Adrenal gland (tissue), 5 donors: ENCODE results near the gene MT1F.

Experiments used
- POLR2A ChIP-seq, 2 donors: fragments of 450-650 bp; IDR thresholded peaks; one replicate each; pipeline ENCODE4 v1.6.1; 2017; ENCODE audit warnings: antibody characterized with exemption in 2 of 2, mild to moderate bottlenecking in 2 of 2, moderate library complexity in 1 of 2
- TF ChIP-seq, protein P1 (sequence below), 6 experiments: fragments of 450-650 bp in 4 of 6; fragments of 200-600 bp in 2 of 6; sonication (generic) in 1 of 6; IDR thresholded peaks; 1 replicate in 5 of 6; 2 replicates in 1 of 6; pipeline versions ENCODE4 v1.5.1 to v1.8.0; 2016 to 2021; ENCODE audit warnings: antibody characterized with exemption in 6 of 6, mild to moderate bottlenecking in 2 of 6, moderate library complexity in 1 of 6
- donor health status: DM: no; HTN: no; CAD: no.

DNA sequence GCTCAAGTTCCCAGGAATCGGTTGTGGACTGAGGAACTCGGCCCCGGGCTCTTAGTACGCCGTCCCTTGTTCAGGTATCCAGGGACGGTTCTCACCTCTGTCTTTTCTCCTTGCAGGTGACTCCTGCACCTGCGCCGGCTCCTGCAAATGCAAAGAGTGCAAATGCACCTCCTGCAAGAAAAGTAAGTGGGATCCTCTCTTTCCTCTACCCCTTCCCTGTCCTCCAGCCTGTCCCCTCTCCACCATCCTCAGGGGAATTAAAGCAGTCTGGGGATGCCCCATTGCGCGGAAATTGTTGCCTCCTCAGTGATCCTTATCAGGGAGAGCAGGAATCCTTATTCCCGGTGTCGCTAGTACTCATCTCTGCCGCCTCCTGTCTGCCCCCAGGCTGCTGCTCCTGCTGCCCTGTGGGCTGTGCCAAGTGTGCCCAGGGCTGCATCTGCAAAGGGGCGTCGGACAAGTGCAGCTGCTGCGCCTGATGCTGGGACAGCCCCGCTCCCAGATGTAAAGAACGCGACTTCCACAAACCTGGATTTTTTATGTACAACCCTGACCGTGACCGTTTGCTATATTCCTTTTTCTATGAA is 48.8 kb upstream of the MT1F start:
- TF ChIP-seq, protein P1, sequence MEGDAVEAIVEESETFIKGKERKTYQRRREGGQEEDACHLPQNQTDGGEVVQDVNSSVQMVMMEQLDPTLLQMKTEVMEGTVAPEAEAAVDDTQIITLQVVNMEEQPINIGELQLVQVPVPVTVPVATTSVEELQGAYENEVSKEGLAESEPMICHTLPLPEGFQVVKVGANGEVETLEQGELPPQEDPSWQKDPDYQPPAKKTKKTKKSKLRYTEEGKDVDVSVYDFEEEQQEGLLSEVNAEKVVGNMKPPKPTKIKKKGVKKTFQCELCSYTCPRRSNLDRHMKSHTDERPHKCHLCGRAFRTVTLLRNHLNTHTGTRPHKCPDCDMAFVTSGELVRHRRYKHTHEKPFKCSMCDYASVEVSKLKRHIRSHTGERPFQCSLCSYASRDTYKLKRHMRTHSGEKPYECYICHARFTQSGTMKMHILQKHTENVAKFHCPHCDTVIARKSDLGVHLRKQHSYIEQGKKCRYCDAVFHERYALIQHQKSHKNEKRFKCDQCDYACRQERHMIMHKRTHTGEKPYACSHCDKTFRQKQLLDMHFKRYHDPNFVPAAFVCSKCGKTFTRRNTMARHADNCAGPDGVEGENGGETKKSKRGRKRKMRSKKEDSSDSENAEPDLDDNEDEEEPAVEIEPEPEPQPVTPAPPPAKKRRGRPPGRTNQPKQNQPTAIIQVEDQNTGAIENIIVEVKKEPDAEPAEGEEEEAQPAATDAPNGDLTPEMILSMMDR (IDR thresholded peaks at IDR 0.05): no peak
- no peak for TF ChIP-seq POLR2A (IDR thresholded peaks at IDR 0.05)
